SK-N-MC (cell line): ENCODE data around the gene FOXJ1.

Experiments
- EZH2 ChIP-seq: fragments of 200-600 bp; sonication (generic); IDR thresholded peaks from one replicate; pipeline ENCODE4 v1.6.1; 2017; ENCODE audit warnings: antibody characterized with exemption
- FOXP2 ChIP-seq: optimal IDR thresholded peaks from 2 replicates; pipeline ENCODE3; 2011; ENCODE audit warnings: mild to moderate bottlenecking, moderate library complexity; ENCODE audit not compliant: insufficient read depth; ENCODE audit errors: extremely low read length, control extremely low read depth
- POLR2AphosphoS5 ChIP-seq: IDR thresholded peaks from 2 replicates; pipeline ENCODE4 v1.6.1; 2012; ENCODE audit warnings: mild to moderate bottlenecking, low read depth, low read length, borderline replicate concordance

- TF ChIP-seq EZH2 (no peak), POLR2AphosphoS5 (no peak), FOXP2 (no peak)
Measured at GRCh38 chr17:76122431-76123190, 18.4 kb downstream of the FOXJ1 start.
